Adipocyte (in vitro differentiated cells): ENCODE data around the gene NRXN3.

Experiments
- DNase-seq: peaks from one replicate; pipeline ENCODE4 v3.0.0-alpha.2; 2015; ENCODE audit warnings: low read depth
- H3K27me3 ChIP-seq: replicated peaks from 2 replicates; pipeline ENCODE4 v1.7.0; 2013; ENCODE audit warnings: mild to moderate bottlenecking, low read length, moderate library complexity; ENCODE audit not compliant: control insufficient read depth, insufficient read depth
- H3K36me3 ChIP-seq: 2 replicates; pipeline ENCODE4 v1.7.0; 2013; ENCODE audit warnings: low read length, mild to moderate bottlenecking, moderate library complexity; ENCODE audit not compliant: control insufficient read depth, insufficient read depth, severe bottlenecking
- H3K4me1 ChIP-seq: 2 replicates; pipeline ENCODE4 v1.7.0; 2013; ENCODE audit warnings: mild to moderate bottlenecking, low read length, moderate library complexity; ENCODE audit not compliant: control insufficient read depth, insufficient read depth
- H3K4me3 ChIP-seq: 2 replicates; pipeline ENCODE4 v1.7.0; 2013; ENCODE audit warnings: mild to moderate bottlenecking, low read length, moderate library complexity
- H3K9ac ChIP-seq: 2 replicates; pipeline ENCODE4 v1.7.0; 2013; ENCODE audit warnings: mild to moderate bottlenecking, low read length, moderate library complexity
- H3K9me3 ChIP-seq: 2 replicates; pipeline ENCODE4 v1.7.0; 2013; ENCODE audit warnings: mild to moderate bottlenecking, low read length, moderate library complexity; ENCODE audit not compliant: control insufficient read depth

NRXN3 gene

DNA sequence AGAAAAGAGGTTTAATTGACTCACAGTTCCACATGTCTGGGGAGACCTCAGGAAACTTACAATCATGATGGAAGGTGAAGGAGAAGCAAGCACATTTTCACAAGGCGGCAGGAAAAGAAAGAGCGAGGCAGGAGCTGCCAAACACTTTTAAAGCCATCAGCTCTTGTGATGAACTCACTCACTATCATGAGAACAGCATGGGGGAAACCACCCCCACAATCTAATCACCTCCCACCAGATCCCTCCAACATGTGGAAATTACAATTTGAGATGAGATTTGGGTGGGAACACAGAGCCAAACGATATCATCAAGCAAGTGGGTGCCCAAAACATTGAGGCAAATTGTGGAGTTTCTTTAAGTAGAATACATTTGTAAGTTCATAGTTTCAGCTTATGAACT lies 1083.4 kb downstream of the NRXN3 start:
- no peaks in the 10 kb centered on the region for H3K4me1 ChIP-seq
- DNase-seq, result no peak
- no peak overlapping the region for H3K4me3 ChIP-seq

DNA sequence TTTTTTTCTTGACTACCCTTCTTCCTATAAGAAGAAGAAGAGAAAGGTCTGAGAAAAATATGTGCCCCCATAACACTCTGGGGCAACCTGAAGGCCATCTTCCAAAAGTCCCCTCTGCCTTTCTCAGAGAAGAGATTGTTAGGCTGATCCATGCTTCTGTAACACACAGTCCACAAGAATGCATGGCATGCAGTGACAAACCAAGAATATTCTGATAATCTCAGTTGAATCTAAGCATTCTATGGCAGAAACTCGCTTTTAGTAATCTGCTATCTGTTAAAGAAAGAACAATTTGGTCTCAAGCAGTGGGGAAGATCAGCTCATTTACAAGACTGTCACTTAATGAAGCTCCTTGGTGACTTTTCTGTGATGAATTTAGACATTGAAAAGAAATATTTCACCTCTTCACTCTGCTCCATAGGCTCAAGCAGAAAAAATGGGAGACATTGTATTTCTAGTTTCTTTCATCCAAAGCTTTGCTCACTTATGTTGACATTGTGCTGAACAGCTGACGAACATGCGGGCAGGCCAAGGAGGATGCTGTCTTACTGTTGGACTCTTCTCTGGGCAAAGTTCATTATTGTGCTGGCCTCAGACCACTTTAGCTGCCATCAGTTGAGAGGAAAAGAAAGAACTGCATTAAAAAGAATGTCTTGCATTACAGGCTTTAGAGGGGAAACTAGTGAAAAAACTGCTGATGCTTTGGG lies 1084.0 kb downstream of the NRXN3 start:
- Histone ChIP-seq H3K9me3 (no peaks in the 10 kb centered on the region), H3K27me3 (no peaks in the 10 kb centered on the region), H3K36me3 (no peaks in the 10 kb centered on the region), H3K4me1 (no peaks in the 10 kb centered on the region), H3K4me3 (no peak overlapping the region), H3K9ac (no peak overlapping the region)
- DNase-seq, result peak; percentile 7

More for the DNA sequence above, 1083.4 kb downstream of the NRXN3 start:
- no peaks in the 10 kb centered on the region for H3K36me3 ChIP-seq
- no peaks in the 10 kb centered on the region for H3K9me3 ChIP-seq
- no peaks in the 10 kb centered on the region for H3K27me3 ChIP-seq
- H3K9ac ChIP-seq, result no peak overlapping the region

- H3K36me3 ChIP-seq, result no peaks in the 10 kb centered on the region
- DNase-seq, result no peak
- peaks cover 7% of the 10 kb centered on the region for H3K27me3 ChIP-seq
- H3K4me3 ChIP-seq, result no peak overlapping the region
- no peaks in the 10 kb centered on the region for H3K4me1 ChIP-seq
- H3K9ac ChIP-seq, result no peak overlapping the region
- H3K9me3 ChIP-seq, result no peaks in the 10 kb centered on the region
Observed at GRCh38 chr14:79256380-79256779, 1086.2 kb downstream of the NRXN3 start.

GRCh38 chr14:79260406-79260805 lies 1090.2 kb downstream of the NRXN3 start:
- Histone ChIP-seq H3K9me3 (no peaks in the 10 kb centered on the region), H3K36me3 (no peaks in the 10 kb centered on the region), H3K27me3 (peaks cover 7% of the 10 kb centered on the region), H3K4me3 (no peak overlapping the region), H3K9ac (no peak overlapping the region), H3K4me1 (no peaks in the 10 kb centered on the region)
- no peak for DNase-seq

GRCh38 chr14:79265366-79265946 lies 1095.3 kb downstream of the NRXN3 start:
- H3K27me3 ChIP-seq, result peaks cover 7% of the 10 kb centered on the region
- no peak overlapping the region for H3K9ac ChIP-seq

DNA sequence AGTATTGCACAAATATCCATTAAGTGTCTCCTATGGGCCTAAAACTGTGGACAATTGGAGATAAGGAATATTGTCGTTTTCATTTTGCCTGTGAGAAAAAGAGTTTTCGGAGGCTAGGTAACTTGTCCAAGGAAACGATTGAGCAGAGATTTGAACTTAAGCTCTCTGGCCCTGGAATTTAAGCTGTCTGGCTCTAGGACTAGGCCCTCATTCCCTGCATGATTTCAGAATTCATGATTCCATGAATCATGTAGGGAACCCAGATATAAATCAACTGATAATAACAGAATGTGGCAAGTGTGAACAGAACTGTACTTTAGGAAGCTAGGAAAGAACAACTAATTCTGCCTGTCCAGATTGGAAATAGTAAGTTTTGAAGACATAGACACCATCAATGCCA lies 1100.2 kb downstream of the NRXN3 start:
- Histone ChIP-seq H3K4me3 (no peak overlapping the region), H3K9me3 (no peaks in the 10 kb centered on the region), H3K36me3 (no peaks in the 10 kb centered on the region), H3K4me1 (no peaks in the 10 kb centered on the region), H3K9ac (no peak overlapping the region), H3K27me3 (no peaks in the 10 kb centered on the region)
- no peak for DNase-seq

More at GRCh38 chr14:79265366-79265946, 1095.3 kb downstream of the NRXN3 start:
- Histone ChIP-seq H3K4me1 (no peaks in the 10 kb centered on the region), H3K9me3 (no peaks in the 10 kb centered on the region), H3K36me3 (no peaks in the 10 kb centered on the region), H3K4me3 (no peak overlapping the region)
- no peak for DNase-seq

GRCh38 chr14:79271122-79271521 lies 1100.9 kb downstream of the NRXN3 start:
- no peaks in the 10 kb centered on the region for H3K9me3 ChIP-seq

DNA sequence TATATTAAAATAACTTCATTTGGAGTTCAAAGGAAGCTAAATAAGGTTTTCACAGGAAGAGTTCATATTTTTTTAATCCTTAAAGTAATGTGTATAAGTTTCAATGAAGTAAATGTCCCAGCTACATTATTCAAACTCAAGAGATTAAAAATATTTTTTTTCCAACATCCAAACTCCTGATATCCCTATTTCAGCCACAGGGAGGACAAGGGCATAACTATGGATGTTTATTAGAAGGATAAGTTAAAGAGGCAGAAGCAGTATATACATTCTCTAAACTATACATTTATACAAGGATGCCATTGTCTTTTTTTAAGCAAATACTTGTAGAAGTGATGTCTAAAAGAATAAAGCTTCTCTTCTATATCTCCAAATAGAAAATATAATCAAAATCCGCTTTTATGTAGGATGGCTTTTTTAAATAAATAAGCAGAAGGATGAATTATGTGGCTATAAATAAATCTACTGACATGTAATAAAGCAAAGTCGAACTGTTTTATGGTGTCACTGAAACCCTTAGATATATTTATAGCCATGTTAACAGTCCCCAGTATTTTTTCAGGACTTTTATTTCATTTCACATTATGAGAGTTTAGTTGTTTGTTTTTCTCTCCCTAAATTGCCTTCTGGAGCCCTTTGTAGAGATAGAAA lies 1104.6 kb downstream of the NRXN3 start:
- peaks cover 5% of the 10 kb centered on the region for H3K4me1 ChIP-seq
- H3K27me3 ChIP-seq, result peaks cover 21% of the 10 kb centered on the region
- no peak overlapping the region for H3K4me3 ChIP-seq
- DNase-seq, result no peak
- H3K9ac ChIP-seq, result no peak overlapping the region
- no peaks in the 10 kb centered on the region for H3K36me3 ChIP-seq
- H3K9me3 ChIP-seq, result no peaks in the 10 kb centered on the region

More at GRCh38 chr14:79271122-79271521, 1100.9 kb downstream of the NRXN3 start:
- no peaks in the 10 kb centered on the region for H3K4me1 ChIP-seq
- H3K4me3 ChIP-seq, result no peak overlapping the region
- DNase-seq, result no peak
- H3K27me3 ChIP-seq, result no peaks in the 10 kb centered on the region
- no peak overlapping the region for H3K9ac ChIP-seq
- H3K36me3 ChIP-seq, result no peaks in the 10 kb centered on the region

DNA sequence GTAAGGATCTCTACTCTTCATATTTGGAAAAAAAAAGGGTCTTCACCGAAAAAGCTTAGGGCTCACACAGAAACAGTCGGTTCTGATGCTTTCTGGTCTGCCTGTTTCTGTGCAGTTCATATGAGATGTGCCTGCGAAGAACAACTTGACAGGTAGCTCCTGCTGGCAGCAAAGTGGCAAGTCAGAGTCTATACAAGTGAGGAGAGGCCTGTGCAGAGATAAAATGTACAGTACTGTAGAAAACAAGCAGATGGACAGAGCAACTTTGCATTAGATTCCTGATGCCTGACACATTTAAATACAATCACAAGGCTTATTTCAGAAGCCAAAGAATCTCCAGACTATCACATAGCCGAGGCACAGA lies 1105.1 kb downstream of the NRXN3 start:
- no peaks in the 10 kb centered on the region for H3K9me3 ChIP-seq
- DNase-seq, result no peak
- H3K36me3 ChIP-seq, result no peaks in the 10 kb centered on the region
- H3K27me3 ChIP-seq, result peaks cover 26% of the 10 kb centered on the region
- H3K4me3 ChIP-seq, result no peak overlapping the region
- H3K9ac ChIP-seq, result no peak overlapping the region
- H3K4me1 ChIP-seq, result peaks cover 5% of the 10 kb centered on the region

DNA sequence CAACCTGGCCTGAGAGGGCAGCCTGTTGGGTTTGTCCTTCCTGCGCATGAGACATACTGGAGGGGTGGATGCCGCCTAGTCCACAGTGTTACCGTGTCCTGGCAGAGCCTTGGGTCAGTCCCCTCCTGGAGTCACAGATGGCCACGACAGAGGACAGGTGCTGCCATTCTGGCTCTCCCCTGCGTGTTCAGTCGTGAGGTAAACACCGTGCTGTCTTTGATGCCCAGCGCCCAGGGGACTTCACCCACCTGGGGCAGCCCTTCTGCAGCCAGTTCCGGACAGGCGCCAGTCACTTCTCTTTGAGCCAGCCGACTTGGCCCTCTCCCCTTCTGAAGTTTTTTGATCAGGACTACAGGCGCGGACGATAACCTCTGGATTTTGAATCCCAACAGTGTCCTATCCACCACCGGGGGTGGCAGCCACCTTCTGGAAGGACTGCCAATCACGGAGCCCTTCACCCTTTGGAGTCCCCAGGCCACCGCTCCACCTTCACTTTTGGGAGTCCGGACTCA lies 1108.2 kb downstream of the NRXN3 start:
- Histone ChIP-seq H3K27me3 (peaks cover 36% of the 10 kb centered on the region), H3K4me1 (peaks cover 5% of the 10 kb centered on the region), H3K4me3 (peak overlapping the region; percentile 84), H3K36me3 (no peaks in the 10 kb centered on the region), H3K9ac (peak overlapping the region; percentile 66), H3K9me3 (no peaks in the 10 kb centered on the region)
- DNase-seq, result no peak

- H3K27me3 ChIP-seq, result peaks cover 36% of the 10 kb centered on the region
- H3K9ac ChIP-seq, result peak overlapping the region; percentile 66
- peak; percentile 82 for DNase-seq
- H3K4me1 ChIP-seq, result peaks cover 5% of the 10 kb centered on the region
- peak overlapping the region; percentile 84 for H3K4me3 ChIP-seq
- H3K36me3 ChIP-seq, result no peaks in the 10 kb centered on the region
- no peaks in the 10 kb centered on the region for H3K9me3 ChIP-seq
Observed at GRCh38 chr14:79278798-79279644, 1108.8 kb downstream of the NRXN3 start.
